Activated CD8-positive, alpha-beta T cell treated with anti-CD3 and anti-CD28 coated beads for 36 hours (primary cell): Measurements from ENCODE around the gene HMCN2. TPM values are rescaled to one million over a fixed set of nuclear protein-coding genes. Genes with fewer than 3 reads are reported as not detected.

Source experiments
- ATAC-seq: fragments of 200-7000 bp; cut with Tn5 transposase; one replicate; pipeline ENCODE4 v1.10.0; 2021; ENCODE audit warnings: mild to moderate bottlenecking, moderate library complexity
- CTCF ChIA-PET: fragments of 350-600 bp; sonication (Branson Sonifier 250); formaldehyde crosslinking; loops from one replicate; lab custom pipeline; 2021; ENCODE audit warnings: antibody characterized with exemption; lab: Charles Lee
- POLR2A ChIA-PET: fragments of 350-600 bp; sonication (Branson Sonifier 250); formaldehyde crosslinking; loops from one replicate; lab custom pipeline; 2021; ENCODE audit warnings: antibody characterized with exemption; lab: Charles Lee
- DNase-seq: peaks from one replicate; pipeline ENCODE4 v3.0.0-alpha.2; 2020
- H3K27ac Mint-ChIP-seq: one replicate; pipeline ENCODE4 v1.8.0; 2021; ENCODE audit warnings: mild to moderate bottlenecking, mixed read lengths
- H3K27me3 Mint-ChIP-seq: one replicate; pipeline ENCODE4 v1.8.0; 2021; ENCODE audit warnings: mixed read lengths
- H3K36me3 Mint-ChIP-seq: one replicate; pipeline ENCODE4 v1.8.0; 2021; ENCODE audit warnings: low read depth, mixed read lengths
- H3K4me1 Mint-ChIP-seq: one replicate; pipeline ENCODE4 v1.8.0; 2021; ENCODE audit warnings: low read depth, mixed read lengths
- H3K4me3 Mint-ChIP-seq: one replicate; pipeline ENCODE4 v1.8.0; 2021; ENCODE audit warnings: mild to moderate bottlenecking, moderate library complexity, mixed read lengths
- H3K9me3 Mint-ChIP-seq: one replicate; pipeline ENCODE4 v1.8.0; 2021; ENCODE audit warnings: mixed read lengths
- CTCF ChIP-seq: fragments of 200-600 bp; IDR thresholded peaks from one replicate; pipeline ENCODE4 v1.8.0; 2022; ENCODE audit warnings: antibody characterized with exemption, mild to moderate bottlenecking
- intact Hi-C: fragments of 100-400 bp; cut with micrococcal nuclease; formaldehyde crosslinking; loops from one replicate; pipeline ENCODE4 v1.10.0; 2022
- total RNA-seq, 2 experiments: library from RNA; stranded (reverse); gene quantifications; one replicate each; pipeline ENCODE4 v1.2.3, GENCODE V29; 2021

Gene HMCN2
- total RNA-seq, 2 experiments from 2014 or later = not detected

GRCh38 chr9:130385257-130385656 is 119.7 kb downstream of the HMCN2 start:
- no peak for TF ChIP-seq CTCF
- ChIA-PET CTCF (no interaction called here), POLR2A (no interaction called here)
- H3K4me1 Mint-ChIP-seq = no peaks in the 10 kb centered on the region
- H3K9me3 Mint-ChIP-seq = no peaks in the 10 kb centered on the region
- ATAC-seq (no peak), DNase-seq (no peak)
- H3K27ac Mint-ChIP-seq = no peak overlapping the region
- H3K36me3 Mint-ChIP-seq = no peaks in the 10 kb centered on the region
- intact Hi-C loops = no loop called here
- no peak overlapping the region for H3K4me3 Mint-ChIP-seq
- no peaks in the 10 kb centered on the region for H3K27me3 Mint-ChIP-seq

- POLR2A ChIA-PET = no interaction called here
- TF ChIP-seq CTCF = no peak
Measured at GRCh38 chr9:130387398-130387797, 121.8 kb downstream of the HMCN2 start.

GRCh38 chr9:130387905-130388304 is 122.3 kb downstream of the HMCN2 start:
- POLR2A ChIA-PET = no interaction called here
- Mint-ChIP-seq H3K4me3 (no peak overlapping the region), H3K27me3 (peaks cover 4% of the 10 kb centered on the region), H3K4me1 (no peaks in the 10 kb centered on the region), H3K9me3 (no peaks in the 10 kb centered on the region), H3K36me3 (no peaks in the 10 kb centered on the region), H3K27ac (no peak overlapping the region)
- no peak for DNase-seq
- ATAC-seq = no peak
- TF ChIP-seq CTCF = no peak
- intact Hi-C loops = no loop called here
- CTCF ChIA-PET = interaction anchor here (1.5 kb wide), 1 partner anchor 280 kb away, joined by 3 read pairs; no protein-coding TSS in a partner anchor

More at GRCh38 chr9:130387398-130387797, 121.8 kb downstream of the HMCN2 start:
- no peak overlapping the region for H3K27ac Mint-ChIP-seq
- ATAC-seq = no peak
- H3K9me3 Mint-ChIP-seq = no peaks in the 10 kb centered on the region
- no peaks in the 10 kb centered on the region for H3K4me1 Mint-ChIP-seq
- intact Hi-C loops = no loop called here
- no peak overlapping the region for H3K4me3 Mint-ChIP-seq
- H3K27me3 Mint-ChIP-seq = peaks cover 4% of the 10 kb centered on the region
- no peak for DNase-seq
- no peaks in the 10 kb centered on the region for H3K36me3 Mint-ChIP-seq
- CTCF ChIA-PET = no interaction called here

GRCh38 chr9:130390390-130390789 is 124.8 kb downstream of the HMCN2 start:
- ATAC-seq (no peak), DNase-seq (no peak)
- no peak overlapping the region for H3K4me3 Mint-ChIP-seq
- POLR2A ChIA-PET = no interaction called here
- CTCF ChIA-PET = no interaction called here
- intact Hi-C loops = no loop called here
- no peaks in the 10 kb centered on the region for H3K36me3 Mint-ChIP-seq
- no peaks in the 10 kb centered on the region for H3K4me1 Mint-ChIP-seq
- no peak for TF ChIP-seq CTCF
- no peak overlapping the region for H3K27ac Mint-ChIP-seq
- H3K27me3 Mint-ChIP-seq = peaks cover 4% of the 10 kb centered on the region
- H3K9me3 Mint-ChIP-seq = no peaks in the 10 kb centered on the region

GRCh38 chr9:130390986-130391385 is 125.4 kb downstream of the HMCN2 start:
- ChIA-PET POLR2A (no interaction called here), CTCF (no interaction called here)
- DNase-seq = no peak

More at GRCh38 chr9:130390986-130391385, 125.4 kb downstream of the HMCN2 start:
- no peaks in the 10 kb centered on the region for H3K9me3 Mint-ChIP-seq
- H3K36me3 Mint-ChIP-seq = no peaks in the 10 kb centered on the region
- intact Hi-C loops = no loop called here
- no peak overlapping the region for H3K4me3 Mint-ChIP-seq
- no peak for ATAC-seq
- H3K27me3 Mint-ChIP-seq = peaks cover 4% of the 10 kb centered on the region
- H3K4me1 Mint-ChIP-seq = no peaks in the 10 kb centered on the region
- TF ChIP-seq CTCF = no peak
- no peak overlapping the region for H3K27ac Mint-ChIP-seq
